Fibroblast of lung (primary cell): Measurements from ENCODE around the gene ARHGEF7. TPM values are rescaled to one million over a fixed set of nuclear protein-coding genes. Genes with fewer than 3 reads are reported as not detected.

Experiments
- DNase-seq, 2 donors: peaks; one replicate each; pipeline versions ENCODE4 v3.0.0 to v3.0.0-alpha.2; 2010; ENCODE audit warnings: low read depth in 2 of 2
- H2AFZ ChIP-seq: 2 replicates; pipeline ENCODE4 v1.5.1; 2012; ENCODE audit warnings: low read length, control low read depth, inconsistent platforms
- H3K27ac ChIP-seq: 2 replicates; pipeline ENCODE4 v1.5.1; 2011; ENCODE audit warnings: low read length, control low read depth; ENCODE audit not compliant: insufficient read depth
- H3K27me3 ChIP-seq: 2 replicates; pipeline ENCODE4 v1.5.1; 2011; ENCODE audit warnings: mild to moderate bottlenecking, low read length; ENCODE audit not compliant: control insufficient read depth, insufficient read depth
- H3K36me3 ChIP-seq: 2 replicates; pipeline ENCODE4 v1.5.1; 2011; ENCODE audit warnings: low read length; ENCODE audit not compliant: control insufficient read depth, insufficient read depth
- H3K4me1 ChIP-seq: 2 replicates; pipeline ENCODE4 v1.5.1; 2011; ENCODE audit warnings: low read length; ENCODE audit not compliant: control insufficient read depth, insufficient read depth; ENCODE audit errors: extremely low read depth
- H3K4me2 ChIP-seq: 2 replicates; pipeline ENCODE4 v1.5.1; 2011; ENCODE audit warnings: low read length, control low read depth; ENCODE audit not compliant: insufficient read depth; ENCODE audit errors: extremely low read depth
- H3K4me3 ChIP-seq, 4 experiments: fragments of 200-600 bp in 1 of 4; sonication (generic) in 1 of 4; replicated peaks in 1 of 4; 2 replicates each; pipeline ENCODE4 v1.5.1; 2011 to 2016; ENCODE audit warnings: low read length in 4 of 4, low read depth in 3 of 4, mild to moderate bottlenecking in 3 of 4, control low read depth in 2 of 4, inconsistent platforms in 1 of 4, mixed read lengths in 1 of 4; ENCODE audit not compliant: insufficient read depth in 1 of 4; ENCODE audit errors: control extremely low read depth in 1 of 4
- H3K79me2 ChIP-seq: 2 replicates; pipeline ENCODE4 v1.5.1; 2012; ENCODE audit warnings: mild to moderate bottlenecking, low read length, inconsistent platforms; ENCODE audit not compliant: control insufficient read depth, insufficient read depth
- H3K9ac ChIP-seq: 2 replicates; pipeline ENCODE4 v1.5.1; 2011; ENCODE audit warnings: mild to moderate bottlenecking, low read length, control low read depth; ENCODE audit not compliant: insufficient read depth
- H3K9me3 ChIP-seq: 2 replicates; pipeline ENCODE4 v1.5.1; 2012; ENCODE audit warnings: low read depth, low read length; ENCODE audit not compliant: control insufficient read depth, insufficient read depth
- H4K20me1 ChIP-seq: 2 replicates; pipeline ENCODE4 v1.5.1; 2011; ENCODE audit warnings: low read length; ENCODE audit not compliant: control insufficient read depth, insufficient read depth; ENCODE audit errors: extremely low read depth
- CTCF ChIP-seq, 2 donors: IDR thresholded peaks in 1 of 2; conservative IDR thresholded peaks in 1 of 2; 1 replicate in 1 of 2; 2 replicates in 1 of 2; pipeline ENCODE4 v1.5.1; 2011 to 2012; ENCODE audit warnings: low read length in 2 of 2, control low read depth in 1 of 2, inconsistent platforms in 1 of 2, low read depth in 1 of 2, mild to moderate bottlenecking in 1 of 2
- EZH2 ChIP-seq: IDR thresholded peaks from 2 replicates; pipeline ENCODE4 v1.5.1; 2012; ENCODE audit warnings: low read length, control low read depth, mild to moderate bottlenecking; ENCODE audit errors: missing control alignments
- polyA plus RNA-seq, 2 donors: library from polyadenylated mRNA; depleted of rRNA in 1 of 2; stranded (reverse) in 1 of 2; unstranded in 1 of 2; fragments of >200 nt; gene quantifications; 2 replicates each; pipeline ENCODE4 v1.2.1, GENCODE V29; 2011 to 2012; ENCODE audit warnings: missing spikeins in 1 of 2
- total RNA-seq: library from RNA; depleted of rRNA; stranded (reverse); fragments of >200 nt; gene quantifications from 2 replicates; pipeline ENCODE4 v1.2.1, GENCODE V29; 2014

The ARHGEF7 gene
- total and polyA plus RNA-seq, 2 donors (not counting 1 experiment from before 2014, with no cell fraction given) = 29.1 to 42.8 TPM

GRCh38 chr13:111326981-111327642 is 212.0 kb downstream of the ARHGEF7 start:
- Histone ChIP-seq H3K27me3 (peaks cover 3% of the 10 kb centered on the region), H3K4me2 (no peak overlapping the region), H2AFZ (no peak overlapping the region), H4K20me1 (no peaks in the 10 kb centered on the region), H3K9ac (no peak overlapping the region), H3K4me1 (peaks cover 3% of the 10 kb centered on the region), H3K79me2 (no peaks in the 10 kb centered on the region), H3K4me3 (no peak overlapping the region), H3K9me3 (no peaks in the 10 kb centered on the region), H3K36me3 (no peaks in the 10 kb centered on the region), H3K27ac (no peak overlapping the region)
- DNase-seq = no peak
- TF ChIP-seq CTCF (conservative IDR thresholded peaks at IDR 0.05 in 1 of 2, IDR thresholded peaks at IDR 0.05 in 1 of 2; ENCODE audit: low read depth in 1 of 2, low read length in 2 of 2) (no peak), EZH2 (no peak)

- Histone ChIP-seq H3K4me2 (no peak overlapping the region), H2AFZ (no peak overlapping the region), H3K9ac (no peak overlapping the region), H4K20me1 (no peaks in the 10 kb centered on the region), H3K27me3 (peaks cover 3% of the 10 kb centered on the region), H3K79me2 (no peaks in the 10 kb centered on the region), H3K9me3 (no peaks in the 10 kb centered on the region), H3K4me3 (no peak overlapping the region), H3K4me1 (peaks cover 3% of the 10 kb centered on the region), H3K27ac (no peak overlapping the region), H3K36me3 (no peaks in the 10 kb centered on the region)
- TF ChIP-seq CTCF (conservative IDR thresholded peaks at IDR 0.05 in 1 of 2, IDR thresholded peaks at IDR 0.05 in 1 of 2; ENCODE audit: low read depth in 1 of 2, low read length in 2 of 2) (no peak), EZH2 (no peak)
- DNase-seq = no peak
Observed at GRCh38 chr13:111327730-111328573, 212.8 kb downstream of the ARHGEF7 start.

DNA sequence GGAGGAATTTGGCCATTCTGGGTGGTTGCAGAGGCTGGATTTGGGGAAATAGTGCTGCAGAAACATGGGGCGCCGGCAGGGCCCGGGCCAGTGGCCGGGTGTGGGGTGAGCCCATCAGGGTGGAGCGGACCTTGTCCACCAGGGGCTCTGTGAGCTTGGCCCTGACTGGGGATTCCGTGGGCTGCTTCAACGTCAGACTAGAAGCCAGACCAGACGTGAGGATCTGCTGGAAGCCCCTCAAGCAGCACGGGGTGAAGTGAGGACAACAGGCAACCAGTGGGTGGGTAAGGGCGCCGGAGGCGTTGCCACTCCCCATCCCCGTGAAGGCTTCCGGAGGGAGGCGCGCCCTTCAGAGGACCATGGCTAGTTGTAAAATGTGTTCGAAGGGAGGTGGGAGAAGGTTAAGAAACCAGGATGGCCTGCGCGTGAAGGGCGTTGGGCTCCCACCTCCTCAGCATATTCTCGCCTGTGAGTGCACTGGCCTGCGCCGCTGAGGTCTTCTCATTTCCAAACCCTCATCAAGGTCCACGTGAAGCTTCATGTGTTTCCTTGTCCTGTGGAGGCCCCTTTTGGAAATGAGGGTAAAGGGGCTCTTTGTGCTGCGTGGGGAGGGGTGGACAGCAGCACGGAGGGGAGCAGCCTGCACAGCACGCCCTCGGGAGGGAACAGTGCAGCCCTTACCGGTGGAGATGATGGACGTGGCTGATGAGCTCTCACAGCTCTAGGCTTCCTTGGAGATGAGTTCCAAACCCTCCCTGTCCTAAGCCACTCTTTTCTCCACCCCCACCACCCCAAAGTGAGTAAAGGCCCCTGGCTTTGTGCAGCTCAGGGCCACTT is 213.7 kb downstream of the ARHGEF7 start:
- Histone ChIP-seq H3K4me3 (no peak overlapping the region), H3K4me1 (peaks cover 3% of the 10 kb centered on the region), H2AFZ (no peak overlapping the region), H3K9ac (no peak overlapping the region), H3K27ac (no peak overlapping the region), H3K36me3 (no peaks in the 10 kb centered on the region), H3K9me3 (no peaks in the 10 kb centered on the region), H3K79me2 (no peaks in the 10 kb centered on the region), H3K27me3 (peaks cover 3% of the 10 kb centered on the region), H4K20me1 (no peaks in the 10 kb centered on the region), H3K4me2 (no peak overlapping the region)
- no peak for DNase-seq
- TF ChIP-seq CTCF (conservative IDR thresholded peaks at IDR 0.05 in 1 of 2, IDR thresholded peaks at IDR 0.05 in 1 of 2; ENCODE audit: low read depth in 1 of 2, low read length in 2 of 2) = no peak
- TF ChIP-seq EZH2 = no peak
